K562 (cell line): Measurements from ENCODE around the gene RNPEPL1.

ENCODE experiments used
- IRF2 ChIP-seq: sonication (generic); formaldehyde crosslinking; IDR thresholded peaks from 2 replicates; pipeline ENCODE4 v1.8.1; 2022; ENCODE audit warnings: mild to moderate bottlenecking, missing genetic modification reagents
- NFIC ChIP-seq: fragments of 450-650 bp; IDR thresholded peaks from 2 replicates; pipeline ENCODE4 v1.6.1; 2017; ENCODE audit warnings: mild to moderate bottlenecking, inconsistent platforms
- SIX5 ChIP-seq, 2 experiments: IDR thresholded peaks; 2 replicates each; pipeline ENCODE4 v1.6.1; 2011; ENCODE audit warnings: low read length in 2 of 2, borderline replicate concordance in 1 of 2, low read depth in 1 of 2, mild to moderate bottlenecking in 1 of 2, moderate library complexity in 1 of 2; ENCODE audit not compliant: insufficient read depth in 1 of 2
- SRF ChIP-seq, 2 experiments: fragments of 250-450, 450-650 bp in 1 of 2; sonication (Bioruptor Pico) in 1 of 2; sonication (generic) in 1 of 2; formaldehyde crosslinking; IDR thresholded peaks; 2 replicates each; pipeline versions ENCODE4 v1.5.0 to v1.5.1; 2020 to 2022; ENCODE audit warnings: mild to moderate bottlenecking in 1 of 2, missing genetic modification reagents in 1 of 2
- TAF1 ChIP-seq: IDR thresholded peaks from 2 replicates; pipeline ENCODE4 v1.6.1; 2011; ENCODE audit warnings: mild to moderate bottlenecking, low read length, moderate library complexity; ENCODE audit not compliant: insufficient read depth, control insufficient read depth, severe bottlenecking; ENCODE audit errors: extremely low read depth
- YY1 ChIP-seq, 3 experiments: IDR thresholded peaks; 2 replicates each; pipeline ENCODE4 v1.6.1; 2011; ENCODE audit warnings: low read length in 2 of 3, mild to moderate bottlenecking in 2 of 3, moderate library complexity in 2 of 3, borderline replicate concordance in 1 of 3, control low read depth in 1 of 3, low read depth in 1 of 3; ENCODE audit not compliant: insufficient read depth in 3 of 3, insufficient replicate concordance in 2 of 3, control insufficient read depth in 1 of 3, insufficient read length in 1 of 3; ENCODE audit errors: extremely low read depth in 1 of 3
- ZNF316 ChIP-seq: fragments of 450-650 bp; IDR thresholded peaks from 2 replicates; pipeline ENCODE4 v1.6.1; 2016
- ZNF76 ChIP-seq: fragments of 250-450 bp; sonication (Bioruptor Pico); IDR thresholded peaks from 2 replicates; pipeline ENCODE4 v1.4.0; 2020; ENCODE audit warnings: mild to moderate bottlenecking, moderate library complexity, borderline replicate concordance

DNA sequence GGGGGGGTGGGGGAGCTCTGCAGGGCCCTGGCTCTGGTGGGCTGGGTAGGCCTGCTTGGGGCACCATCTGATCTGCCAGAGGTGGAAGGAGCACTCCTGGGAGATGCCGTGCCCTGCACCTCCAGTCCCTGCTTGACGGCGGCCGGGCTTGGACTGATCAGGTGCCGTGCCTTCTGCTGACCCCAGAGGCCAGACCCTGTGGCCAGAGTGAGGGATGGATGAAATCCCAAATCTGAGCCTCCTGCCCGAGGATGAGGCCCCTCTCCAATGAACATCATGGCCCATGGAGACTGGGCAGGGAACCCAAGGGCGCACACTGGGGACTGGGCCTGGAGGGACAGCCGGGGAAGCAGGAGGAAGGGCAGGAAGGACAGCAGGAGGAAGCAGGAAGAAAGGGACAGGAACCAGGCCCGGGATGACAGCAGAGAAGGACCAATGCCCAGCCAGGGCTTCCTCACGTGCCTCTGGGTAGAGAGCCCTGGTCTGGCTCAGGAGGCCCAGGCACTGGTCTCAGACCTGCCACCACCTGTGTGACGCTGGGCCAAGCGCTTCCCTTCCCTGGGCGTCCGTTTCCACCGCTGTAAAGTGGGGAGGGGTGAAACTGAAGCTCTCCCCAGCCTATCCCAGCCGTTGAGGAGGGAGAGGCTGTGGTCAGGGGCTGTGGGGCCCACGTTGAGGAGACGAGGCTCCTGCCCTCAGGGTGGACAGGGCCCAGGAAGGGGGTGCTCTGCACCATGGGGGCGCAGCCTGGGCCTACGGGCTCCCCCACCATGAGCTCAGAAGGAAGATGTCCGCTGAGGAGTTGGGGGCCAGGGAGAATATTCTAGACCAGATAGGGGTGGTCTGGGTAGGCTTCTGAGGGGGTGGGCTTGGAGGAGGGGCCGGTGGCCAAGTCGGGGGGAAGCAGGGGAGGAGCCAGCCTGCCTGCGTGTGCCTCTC, 56.0 kb downstream of the RNPEPL1 start:
- TF ChIP-seq ZNF316 (no peak), TAF1 (no peak), ZNF76 (CRISPR knock-in tag) (no peak), SIX5 (IDR thresholded peaks at IDR 0.05; ENCODE audit: borderline replicate concordance in 1 of 2, insufficient read depth in 1 of 2, low read depth in 1 of 2, low read length in 2 of 2) (no peak), SRF (CRISPR knock-in tag; IDR thresholded peaks at IDR 0.05) (no peak), NFIC (no peak), YY1 (IDR thresholded peaks at IDR 0.05; ENCODE audit: borderline replicate concordance in 1 of 3, control insufficient read depth in 1 of 3, extremely low read depth in 1 of 3, insufficient read depth in 3 of 3, insufficient read length in 1 of 3, insufficient replicate concordance in 2 of 3, low read depth in 1 of 3, low read length in 2 of 3) (no peak), IRF2 (CRISPR knock-in tag) (no peak)
